ENCODE data around the gene MID2.

DNA sequence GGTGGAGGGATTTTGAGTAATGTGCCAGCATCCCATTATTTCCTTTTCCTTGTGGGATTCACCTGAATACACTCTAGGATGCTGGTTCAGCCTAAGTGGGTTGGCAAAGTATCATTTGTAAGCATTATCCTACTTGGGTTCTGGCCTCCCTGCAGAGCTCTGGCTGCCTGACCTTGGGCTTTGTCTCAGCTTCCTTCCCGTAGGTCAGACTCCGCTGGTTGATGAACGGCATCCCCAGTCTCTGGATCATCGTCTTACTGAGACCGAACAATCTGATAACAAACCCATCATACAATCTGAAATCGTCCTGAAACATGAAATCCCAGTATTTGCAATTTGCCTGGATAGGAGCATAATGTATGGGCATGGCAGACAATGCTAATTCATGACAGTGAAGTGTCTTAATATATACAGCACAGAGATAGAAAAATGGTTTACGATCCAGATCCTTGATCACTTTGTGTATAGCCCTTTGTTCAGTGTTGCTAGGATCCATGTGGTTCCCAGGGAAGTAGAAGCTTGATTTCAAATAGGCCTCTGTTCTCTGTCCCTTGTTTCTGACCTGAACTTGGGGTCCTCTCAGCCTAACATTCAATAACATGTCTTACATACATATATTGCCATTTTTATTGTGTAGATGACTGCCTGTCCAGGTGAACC lies 5.5 kb downstream of the MID2 start:
- TF ChIP-seq POLR2A (IDR thresholded peaks at IDR 0.05) = no peak
- TF ChIP-seq, protein P1, sequence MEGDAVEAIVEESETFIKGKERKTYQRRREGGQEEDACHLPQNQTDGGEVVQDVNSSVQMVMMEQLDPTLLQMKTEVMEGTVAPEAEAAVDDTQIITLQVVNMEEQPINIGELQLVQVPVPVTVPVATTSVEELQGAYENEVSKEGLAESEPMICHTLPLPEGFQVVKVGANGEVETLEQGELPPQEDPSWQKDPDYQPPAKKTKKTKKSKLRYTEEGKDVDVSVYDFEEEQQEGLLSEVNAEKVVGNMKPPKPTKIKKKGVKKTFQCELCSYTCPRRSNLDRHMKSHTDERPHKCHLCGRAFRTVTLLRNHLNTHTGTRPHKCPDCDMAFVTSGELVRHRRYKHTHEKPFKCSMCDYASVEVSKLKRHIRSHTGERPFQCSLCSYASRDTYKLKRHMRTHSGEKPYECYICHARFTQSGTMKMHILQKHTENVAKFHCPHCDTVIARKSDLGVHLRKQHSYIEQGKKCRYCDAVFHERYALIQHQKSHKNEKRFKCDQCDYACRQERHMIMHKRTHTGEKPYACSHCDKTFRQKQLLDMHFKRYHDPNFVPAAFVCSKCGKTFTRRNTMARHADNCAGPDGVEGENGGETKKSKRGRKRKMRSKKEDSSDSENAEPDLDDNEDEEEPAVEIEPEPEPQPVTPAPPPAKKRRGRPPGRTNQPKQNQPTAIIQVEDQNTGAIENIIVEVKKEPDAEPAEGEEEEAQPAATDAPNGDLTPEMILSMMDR (IDR thresholded peaks at IDR 0.05 in 8 of 11, conservative IDR thresholded peaks at IDR 0.05 in 3 of 11) = no peak

Data from spleen (tissue), 7 donors.